ENCODE results near the gene BAG3. TPM values are rescaled to one million over a fixed set of nuclear protein-coding genes. Genes with fewer than 3 reads are reported as not detected.

Gene BAG3
- total RNA-seq, 2 experiments from 2014 or later, result 1.9 to 2.6 TPM

GRCh38 chr10:119723161-119723560, 72.0 kb downstream of the BAG3 start:
- H3K27ac ChIP-seq (ENCODE audit: low read depth, low read length, poor library complexity, severe bottlenecking), result no peak overlapping the region
- CTCF ChIA-PET (ENCODE audit: unreplicated experiment), result no interaction called here
- no peak overlapping the region for H3K4me2 ChIP-seq (ENCODE audit: low read length)
- H3K79me2 ChIP-seq (ENCODE audit: insufficient read depth, low read depth, low read length), result peaks cover 8% of the 10 kb centered on the region; the same call in 1 of the 2 replicates
- H3K4me3 ChIP-seq (ENCODE audit: low read depth, low read length, poor library complexity, severe bottlenecking), result no peak overlapping the region
- no peaks in the 10 kb centered on the region for H3K36me3 ChIP-seq (ENCODE audit: insufficient read depth, low read length)
- H4K20me1 ChIP-seq (ENCODE audit: insufficient read depth, low read length), result 0 out of 2 replicates have a peak, but pooled peaks cover 9% of the 10 kb centered on the region
- peak overlapping the region; percentile 73; the same call in 1 of the 2 replicates for H2AFZ ChIP-seq (ENCODE audit: low read length)
- H3K9me3 ChIP-seq (ENCODE audit: low read length), result no peaks in the 10 kb centered on the region
- H3K4me1 ChIP-seq (ENCODE audit: insufficient read depth, low read length, poor library complexity, severe bottlenecking), result peaks cover 38% of the 10 kb centered on the region
- intact Hi-C loops (cut with micrococcal nuclease; ENCODE audit: unreplicated experiment), result no loop called here
- TF ChIP-seq EZH2phosphoT487 (IDR thresholded peaks at IDR 0.05; ENCODE audit: borderline replicate concordance, low read depth, low read length) (no peak), CTCF (conservative IDR thresholded peaks at IDR 0.05; ENCODE audit: low read length) (no peak)
- POLR2A ChIA-PET, result interaction anchor here (6.4 kb wide), 1 partner anchor 19 kb away, joined by 79 read pairs; no protein-coding TSS in a partner anchor
- BruUV-seq (replicated peaks), result no TSS peak
- DNase-seq (ENCODE audit: low spot score), result no peak
- H3K9me2 ChIP-seq (ENCODE audit: insufficient read depth, low read length), result no peaks in the 10 kb centered on the region

GRCh38 chr10:119723624-119724023, 72.4 kb downstream of the BAG3 start:
- no peak overlapping the region for H3K4me3 ChIP-seq (ENCODE audit: low read depth, low read length, poor library complexity, severe bottlenecking)
- no peak for TF ChIP-seq CTCF (conservative IDR thresholded peaks at IDR 0.05; ENCODE audit: low read length)
- TF ChIP-seq EZH2phosphoT487 (IDR thresholded peaks at IDR 0.05; ENCODE audit: borderline replicate concordance, low read depth, low read length), result no peak
- intact Hi-C loops (cut with micrococcal nuclease; ENCODE audit: unreplicated experiment), result loop anchor here (2.0 kb wide), 1 partner anchor 19 kb away; no protein-coding TSS in a partner anchor
- peaks cover 39% of the 10 kb centered on the region for H3K4me1 ChIP-seq (ENCODE audit: insufficient read depth, low read length, poor library complexity, severe bottlenecking)
- H4K20me1 ChIP-seq (ENCODE audit: insufficient read depth, low read length), result 0 out of 2 replicates have a peak, but pooled peaks cover 9% of the 10 kb centered on the region
- peak overlapping the region; percentile 73 for H2AFZ ChIP-seq (ENCODE audit: low read length)
- peak overlapping the region; percentile 74 for H3K27ac ChIP-seq (ENCODE audit: low read depth, low read length, poor library complexity, severe bottlenecking)
- no TSS peak for BruUV-seq (replicated peaks)
- no peak for DNase-seq (ENCODE audit: low spot score)
- peak overlapping the region; percentile 92; the same call in 1 of the 2 replicates for H3K4me2 ChIP-seq (ENCODE audit: low read length)
- peaks cover 8% of the 10 kb centered on the region; the same call in 1 of the 2 replicates for H3K79me2 ChIP-seq (ENCODE audit: insufficient read depth, low read depth, low read length)
- no peaks in the 10 kb centered on the region for H3K9me3 ChIP-seq (ENCODE audit: low read length)
- ChIA-PET CTCF (ENCODE audit: unreplicated experiment) (no interaction called here), POLR2A (interaction anchor here (0.7 to 6.4 kb wide), 2 partner anchors 10 to 19 kb away, joined by 5 to 79 read pairs; no protein-coding TSS in a partner anchor)
- no peaks in the 10 kb centered on the region for H3K36me3 ChIP-seq (ENCODE audit: insufficient read depth, low read length)
- H3K9me2 ChIP-seq (ENCODE audit: insufficient read depth, low read length), result no peaks in the 10 kb centered on the region
